ENCODE results near the gene USP43.

Gene USP43

GRCh38 chr17:9676084-9676483, 30.8 kb downstream of the USP43 start:
- H3K9me3 Mint-ChIP-seq = peaks cover 13% of the 10 kb centered on the region
- peaks cover 1% of the 10 kb centered on the region for H3K4me1 Mint-ChIP-seq
- no peaks in the 10 kb centered on the region for H3K27me3 Mint-ChIP-seq
- H3K36me3 Mint-ChIP-seq (ENCODE audit: low read depth) = peaks cover 3% of the 10 kb centered on the region
- no peak overlapping the region for H3K27ac Mint-ChIP-seq
- DNase-seq (no peak), ATAC-seq (no peak)
- H3K4me3 Mint-ChIP-seq = no peak overlapping the region

- Mint-ChIP-seq H3K4me3 (no peak overlapping the region), H3K36me3 (ENCODE audit: low read depth) (peaks cover 3% of the 10 kb centered on the region), H3K27ac (no peak overlapping the region), H3K9me3 (peaks cover 13% of the 10 kb centered on the region), H3K4me1 (peaks cover 1% of the 10 kb centered on the region), H3K27me3 (no peaks in the 10 kb centered on the region)
- ATAC-seq (peak; percentile 83), DNase-seq (peak; percentile 2)
Measured at GRCh38 chr17:9676820-9677310, 31.5 kb downstream of the USP43 start.

GRCh38 chr17:9677411-9677810, 32.1 kb downstream of the USP43 start:
- Mint-ChIP-seq H3K27ac (no peak overlapping the region), H3K27me3 (no peaks in the 10 kb centered on the region), H3K36me3 (ENCODE audit: low read depth) (peaks cover 3% of the 10 kb centered on the region), H3K4me1 (peaks cover 1% of the 10 kb centered on the region), H3K4me3 (no peak overlapping the region), H3K9me3 (peaks cover 13% of the 10 kb centered on the region)
- ATAC-seq (no peak), DNase-seq (no peak)

GRCh38 chr17:9677896-9678295, 32.6 kb downstream of the USP43 start:
- Mint-ChIP-seq H3K27me3 (no peaks in the 10 kb centered on the region), H3K4me1 (peaks cover 1% of the 10 kb centered on the region), H3K36me3 (ENCODE audit: low read depth) (peaks cover 3% of the 10 kb centered on the region), H3K4me3 (no peak overlapping the region), H3K9me3 (peaks cover 13% of the 10 kb centered on the region), H3K27ac (no peak overlapping the region)
- ATAC-seq (no peak), DNase-seq (no peak)

GRCh38 chr17:9684955-9685621, 39.8 kb downstream of the USP43 start:
- Mint-ChIP-seq H3K4me1 (no peaks in the 10 kb centered on the region), H3K36me3 (ENCODE audit: low read depth) (peaks cover 2% of the 10 kb centered on the region), H3K27me3 (no peaks in the 10 kb centered on the region), H3K27ac (no peak overlapping the region), H3K4me3 (no peak overlapping the region), H3K9me3 (peaks cover 11% of the 10 kb centered on the region)
- ATAC-seq (no peak), DNase-seq (no peak)

- Mint-ChIP-seq H3K4me1 (no peaks in the 10 kb centered on the region), H3K27ac (no peak overlapping the region), H3K4me3 (no peak overlapping the region), H3K36me3 (ENCODE audit: low read depth) (no peaks in the 10 kb centered on the region), H3K9me3 (no peaks in the 10 kb centered on the region), H3K27me3 (no peaks in the 10 kb centered on the region)
- DNase-seq = no peak
- ATAC-seq = no peak
Measured at GRCh38 chr17:9693755-9694154, 48.4 kb downstream of the USP43 start.

- Mint-ChIP-seq H3K36me3 (ENCODE audit: low read depth) (no peaks in the 10 kb centered on the region), H3K27me3 (no peaks in the 10 kb centered on the region), H3K4me3 (no peak overlapping the region), H3K9me3 (no peaks in the 10 kb centered on the region), H3K27ac (no peak overlapping the region), H3K4me1 (no peaks in the 10 kb centered on the region)
- DNase-seq = no peak
- no peak for ATAC-seq
Measured at GRCh38 chr17:9696279-9697044, 51.1 kb downstream of the USP43 start.

GRCh38 chr17:9700136-9700535, 54.8 kb downstream of the USP43 start:
- DNase-seq = no peak
- Mint-ChIP-seq H3K27ac (no peak overlapping the region), H3K4me3 (no peak overlapping the region), H3K27me3 (no peaks in the 10 kb centered on the region), H3K4me1 (no peaks in the 10 kb centered on the region), H3K36me3 (ENCODE audit: low read depth) (no peaks in the 10 kb centered on the region), H3K9me3 (no peaks in the 10 kb centered on the region)
- ATAC-seq = no peak

- Mint-ChIP-seq H3K36me3 (ENCODE audit: low read depth) (no peaks in the 10 kb centered on the region), H3K27me3 (no peaks in the 10 kb centered on the region), H3K4me3 (no peak overlapping the region), H3K27ac (no peak overlapping the region), H3K9me3 (no peaks in the 10 kb centered on the region), H3K4me1 (no peaks in the 10 kb centered on the region)
- DNase-seq = no peak
- ATAC-seq = no peak
Measured at GRCh38 chr17:9700754-9701476, 55.6 kb downstream of the USP43 start.

GRCh38 chr17:9702482-9702881, 57.2 kb downstream of the USP43 start:
- Mint-ChIP-seq H3K27ac (no peak overlapping the region), H3K4me1 (no peaks in the 10 kb centered on the region), H3K27me3 (no peaks in the 10 kb centered on the region), H3K4me3 (no peak overlapping the region), H3K36me3 (ENCODE audit: low read depth) (no peaks in the 10 kb centered on the region), H3K9me3 (no peaks in the 10 kb centered on the region)
- no peak for DNase-seq
- ATAC-seq = no peak

GRCh38 chr17:9702914-9703780, 57.8 kb downstream of the USP43 start:
- ATAC-seq = no peak
- no peaks in the 10 kb centered on the region for H3K27me3 Mint-ChIP-seq
- no peaks in the 10 kb centered on the region for H3K4me1 Mint-ChIP-seq
- no peaks in the 10 kb centered on the region for H3K9me3 Mint-ChIP-seq
- DNase-seq = no peak
- no peaks in the 10 kb centered on the region for H3K36me3 Mint-ChIP-seq (ENCODE audit: low read depth)
- no peak overlapping the region for H3K4me3 Mint-ChIP-seq
- H3K27ac Mint-ChIP-seq = no peak overlapping the region

- no peaks in the 10 kb centered on the region for H3K36me3 Mint-ChIP-seq (ENCODE audit: low read depth)
- no peak overlapping the region for H3K4me3 Mint-ChIP-seq
- no peak overlapping the region for H3K27ac Mint-ChIP-seq
- H3K9me3 Mint-ChIP-seq = no peaks in the 10 kb centered on the region
- H3K4me1 Mint-ChIP-seq = no peaks in the 10 kb centered on the region
- DNase-seq (no peak), ATAC-seq (no peak)
- no peaks in the 10 kb centered on the region for H3K27me3 Mint-ChIP-seq
Measured at GRCh38 chr17:9703781-9704082, 58.4 kb downstream of the USP43 start.

- H3K36me3 Mint-ChIP-seq (ENCODE audit: low read depth) = no peaks in the 10 kb centered on the region
- H3K4me3 Mint-ChIP-seq = no peak overlapping the region
- ATAC-seq = no peak
Measured at GRCh38 chr17:9705745-9706144, 60.4 kb downstream of the USP43 start.

GRCh38 chr17:9707948-9708347, 62.6 kb downstream of the USP43 start:
- no peak overlapping the region for H3K27ac Mint-ChIP-seq
- no peaks in the 10 kb centered on the region for H3K9me3 Mint-ChIP-seq
- no peaks in the 10 kb centered on the region for H3K4me1 Mint-ChIP-seq
- DNase-seq (no peak), ATAC-seq (no peak)
- no peak overlapping the region for H3K4me3 Mint-ChIP-seq
- H3K27me3 Mint-ChIP-seq = no peaks in the 10 kb centered on the region
- no peaks in the 10 kb centered on the region for H3K36me3 Mint-ChIP-seq (ENCODE audit: low read depth)

More at GRCh38 chr17:9705745-9706144, 60.4 kb downstream of the USP43 start:
- no peak for DNase-seq
- H3K27me3 Mint-ChIP-seq = no peaks in the 10 kb centered on the region
- no peak overlapping the region for H3K27ac Mint-ChIP-seq
- no peaks in the 10 kb centered on the region for H3K9me3 Mint-ChIP-seq
- no peaks in the 10 kb centered on the region for H3K4me1 Mint-ChIP-seq
